ENCODE data around the gene KIAA0513.

KIAA0513 gene

GRCh38 chr16:85136702-85137322, 109.2 kb downstream of the KIAA0513 start:
- Histone ChIP-seq H3K9me2 (replicated peaks; ENCODE audit: low read depth, low read length) (no peaks in the 10 kb centered on the region), H2AFZ (ENCODE audit: low read length) (no peak overlapping the region), H3K27me3 (ENCODE audit: insufficient read depth, low read length, poor library complexity, severe bottlenecking) (no peaks in the 10 kb centered on the region), H3K79me2 (ENCODE audit: insufficient read depth, low read length) (no peaks in the 10 kb centered on the region), H3K4me3 (ENCODE audit: low read length, poor library complexity, severe bottlenecking) (no peak overlapping the region), H3F3A (ENCODE audit: low read depth) (no peaks in the 10 kb centered on the region), H3K4me2 (ENCODE audit: low read depth, low read length, poor library complexity, severe bottlenecking) (no peak overlapping the region), H3K4me1 (ENCODE audit: insufficient read depth, low read length, poor library complexity, severe bottlenecking) (no peaks in the 10 kb centered on the region), H3K36me3 (ENCODE audit: insufficient read depth, low read length) (no peaks in the 10 kb centered on the region), H4K20me1 (ENCODE audit: insufficient read depth, low read length, poor library complexity, severe bottlenecking) (no peaks in the 10 kb centered on the region), H3K9ac (ENCODE audit: low read depth, low read length, poor library complexity, severe bottlenecking) (no peak overlapping the region), H3K9me3 (ENCODE audit: insufficient read depth, low read depth, low read length) (no peaks in the 10 kb centered on the region)
- TF ChIP-seq CTCF (conservative IDR thresholded peaks at IDR 0.05; ENCODE audit: low read length) (no peak), EZH2phosphoT487 (IDR thresholded peaks at IDR 0.05; ENCODE audit: borderline replicate concordance) (no peak)

- Histone ChIP-seq H3K9ac (ENCODE audit: low read depth, low read length, poor library complexity, severe bottlenecking) (no peak overlapping the region), H3K9me3 (ENCODE audit: insufficient read depth, low read depth, low read length) (no peaks in the 10 kb centered on the region), H2AFZ (ENCODE audit: low read length) (no peak overlapping the region), H3K9me2 (replicated peaks; ENCODE audit: low read depth, low read length) (no peaks in the 10 kb centered on the region), H3K4me3 (ENCODE audit: low read length, poor library complexity, severe bottlenecking) (no peak overlapping the region), H3K36me3 (ENCODE audit: insufficient read depth, low read length) (no peaks in the 10 kb centered on the region), H3F3A (ENCODE audit: low read depth) (no peaks in the 10 kb centered on the region), H3K79me2 (ENCODE audit: insufficient read depth, low read length) (no peaks in the 10 kb centered on the region), H3K27me3 (ENCODE audit: insufficient read depth, low read length, poor library complexity, severe bottlenecking) (no peaks in the 10 kb centered on the region), H3K4me1 (ENCODE audit: insufficient read depth, low read length, poor library complexity, severe bottlenecking) (no peaks in the 10 kb centered on the region), H4K20me1 (ENCODE audit: insufficient read depth, low read length, poor library complexity, severe bottlenecking) (no peaks in the 10 kb centered on the region), H3K4me2 (ENCODE audit: low read depth, low read length, poor library complexity, severe bottlenecking) (no peak overlapping the region)
- TF ChIP-seq CTCF (conservative IDR thresholded peaks at IDR 0.05; ENCODE audit: low read length) (no peak), EZH2phosphoT487 (IDR thresholded peaks at IDR 0.05; ENCODE audit: borderline replicate concordance) (no peak)
Measured at GRCh38 chr16:85137323-85138072, 109.9 kb downstream of the KIAA0513 start.

GRCh38 chr16:85138073-85138824, 110.7 kb downstream of the KIAA0513 start:
- Histone ChIP-seq H3K4me3 (ENCODE audit: low read length, poor library complexity, severe bottlenecking) (no peak overlapping the region), H3K4me2 (ENCODE audit: low read depth, low read length, poor library complexity, severe bottlenecking) (no peak overlapping the region), H3K9ac (ENCODE audit: low read depth, low read length, poor library complexity, severe bottlenecking) (no peak overlapping the region), H4K20me1 (ENCODE audit: insufficient read depth, low read length, poor library complexity, severe bottlenecking) (no peaks in the 10 kb centered on the region), H3K9me3 (ENCODE audit: insufficient read depth, low read depth, low read length) (no peaks in the 10 kb centered on the region), H3K4me1 (ENCODE audit: insufficient read depth, low read length, poor library complexity, severe bottlenecking) (no peaks in the 10 kb centered on the region), H3K9me2 (replicated peaks; ENCODE audit: low read depth, low read length) (no peaks in the 10 kb centered on the region), H3F3A (ENCODE audit: low read depth) (no peaks in the 10 kb centered on the region), H2AFZ (ENCODE audit: low read length) (no peak overlapping the region), H3K27me3 (ENCODE audit: insufficient read depth, low read length, poor library complexity, severe bottlenecking) (no peaks in the 10 kb centered on the region), H3K79me2 (ENCODE audit: insufficient read depth, low read length) (no peaks in the 10 kb centered on the region), H3K36me3 (ENCODE audit: insufficient read depth, low read length) (no peaks in the 10 kb centered on the region)
- TF ChIP-seq EZH2phosphoT487 (IDR thresholded peaks at IDR 0.05; ENCODE audit: borderline replicate concordance) (no peak), CTCF (conservative IDR thresholded peaks at IDR 0.05; ENCODE audit: low read length) (no peak)
